ENCODE measurements around the gene CLSTN2.

The CLSTN2 gene

DNA sequence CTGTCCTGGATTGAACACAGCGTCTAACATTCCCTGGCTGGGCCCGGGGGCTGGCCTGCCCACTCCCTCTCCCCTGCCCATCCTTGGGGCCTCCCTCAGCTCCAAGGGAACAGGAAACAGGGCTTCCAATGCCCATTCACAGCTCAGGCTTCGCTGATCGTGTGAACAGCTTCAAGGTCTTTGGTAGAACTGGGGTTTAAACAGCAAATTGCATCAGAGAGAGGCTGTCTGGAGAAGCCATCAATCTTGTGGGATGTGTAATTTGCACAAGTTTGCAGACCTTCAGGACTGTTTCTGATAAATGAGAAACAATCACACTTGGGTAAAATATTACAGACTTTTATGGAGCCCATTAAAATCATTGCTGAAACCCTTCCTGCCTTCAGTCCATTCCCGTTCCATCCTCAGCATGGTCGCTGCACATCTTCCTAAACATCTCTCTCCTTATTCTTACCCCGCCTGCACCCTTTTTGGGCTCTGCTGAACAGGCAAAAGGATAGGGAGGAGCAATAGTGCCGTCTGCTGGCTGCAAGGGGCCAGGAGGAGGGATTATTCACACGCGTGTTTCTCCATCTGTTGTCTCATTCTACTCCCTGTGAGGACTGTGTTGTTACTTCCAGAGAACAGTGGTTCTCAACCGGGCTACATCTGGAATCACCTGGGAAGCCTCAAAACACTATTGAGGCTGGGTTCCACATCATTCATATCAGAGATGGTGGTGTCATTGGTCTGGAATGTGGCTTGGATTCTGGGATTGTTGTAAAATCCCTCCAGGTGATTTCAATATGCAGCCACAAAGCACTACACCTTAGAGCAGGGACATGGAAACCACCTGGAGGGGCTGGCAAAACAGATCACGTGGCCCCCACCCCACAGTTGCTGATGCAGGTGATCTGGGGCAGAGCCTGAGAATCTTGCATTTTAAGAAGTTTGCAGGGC, 116.3 kb downstream of the CLSTN2 start:
- no peak for DNase-seq (ENCODE audit: low read depth in 2 of 2)

DNA sequence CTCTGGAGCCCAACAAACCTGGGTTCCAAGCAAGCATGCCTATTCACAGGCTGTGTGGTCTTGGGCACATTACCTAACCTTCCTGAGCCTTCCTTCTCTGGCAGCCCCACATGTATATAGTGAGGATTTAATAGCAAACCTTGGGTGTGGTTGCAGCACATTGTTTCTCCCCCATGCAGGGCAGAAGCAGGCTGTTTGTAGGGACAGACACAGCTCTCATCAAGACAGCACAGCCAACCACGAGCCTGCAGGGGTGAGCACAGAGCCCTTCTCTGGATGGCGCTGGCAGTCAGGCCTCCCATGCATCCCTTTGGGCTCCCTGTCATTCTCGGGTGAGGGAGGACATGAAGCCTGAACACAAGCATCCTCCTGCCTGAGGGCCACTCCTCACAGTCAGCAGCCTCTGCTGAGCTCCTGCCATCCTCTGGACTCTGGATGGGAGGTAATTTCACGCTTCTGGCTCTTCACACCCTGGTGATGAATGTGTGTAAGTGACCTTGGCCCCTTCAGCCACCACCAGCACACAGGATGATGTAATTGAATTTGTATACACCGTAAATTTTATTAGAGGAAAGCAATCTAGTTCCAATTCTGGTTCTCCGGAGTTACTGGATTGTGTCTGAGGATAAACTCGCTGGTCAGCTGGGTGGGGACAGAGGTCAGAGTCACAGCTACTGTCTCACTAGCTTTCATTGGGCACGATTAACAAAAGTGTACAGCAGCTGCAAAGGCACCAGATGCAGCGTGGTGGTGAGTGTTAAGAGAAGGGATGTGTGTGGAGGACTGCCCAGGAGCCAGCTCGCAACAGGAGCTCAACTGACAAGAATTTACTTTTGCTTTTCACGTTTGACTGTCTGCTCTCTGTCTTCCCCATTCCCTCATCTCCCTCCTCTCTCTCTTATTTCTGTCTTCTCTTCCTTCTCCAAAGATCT, 118.1 kb downstream of the CLSTN2 start:
- DNase-seq (ENCODE audit: low read depth in 2 of 2): no peak

- DNase-seq (ENCODE audit: low read depth in 2 of 2): no peak
These were observed 118.8 kb downstream of the CLSTN2 start for GRCh38 chr3:140053794-140054193.

- no peak for DNase-seq (ENCODE audit: low read depth in 2 of 2)
These were observed 120.3 kb downstream of the CLSTN2 start for GRCh38 chr3:140055092-140055791.

DNA sequence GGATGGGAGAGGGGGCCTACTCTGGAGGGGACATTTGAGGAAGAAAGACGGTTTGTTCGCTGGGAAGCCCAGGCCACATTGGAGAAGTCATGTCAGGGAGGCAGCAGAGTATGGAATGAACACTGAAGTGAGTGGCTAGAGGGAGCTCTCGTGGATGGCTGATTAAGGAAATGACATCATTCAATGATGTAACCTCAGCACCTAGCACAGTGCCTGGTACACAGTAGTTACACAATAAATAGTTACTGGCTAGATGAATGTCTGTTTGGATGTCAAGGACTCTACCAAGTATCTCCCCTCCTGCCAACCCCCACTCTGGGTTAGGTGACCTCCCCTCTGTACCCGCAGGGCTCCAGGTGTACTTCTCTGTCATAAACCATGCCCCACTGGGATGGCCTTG, 121.1 kb downstream of the CLSTN2 start:
- DNase-seq (ENCODE audit: low read depth in 2 of 2): no peak

- DNase-seq (ENCODE audit: low read depth in 2 of 2): no peak
These were observed 126.2 kb downstream of the CLSTN2 start for GRCh38 chr3:140061211-140061610.

- no peak for DNase-seq (ENCODE audit: low read depth in 2 of 2)
These were observed 127.5 kb downstream of the CLSTN2 start for GRCh38 chr3:140062461-140062860.

GRCh38 chr3:140067487-140067886, 132.5 kb downstream of the CLSTN2 start:
- DNase-seq (ENCODE audit: low read depth in 2 of 2): no peak

- no peak for DNase-seq (ENCODE audit: low read depth in 2 of 2)
These were observed 133.6 kb downstream of the CLSTN2 start for GRCh38 chr3:140068494-140069017.

DNA sequence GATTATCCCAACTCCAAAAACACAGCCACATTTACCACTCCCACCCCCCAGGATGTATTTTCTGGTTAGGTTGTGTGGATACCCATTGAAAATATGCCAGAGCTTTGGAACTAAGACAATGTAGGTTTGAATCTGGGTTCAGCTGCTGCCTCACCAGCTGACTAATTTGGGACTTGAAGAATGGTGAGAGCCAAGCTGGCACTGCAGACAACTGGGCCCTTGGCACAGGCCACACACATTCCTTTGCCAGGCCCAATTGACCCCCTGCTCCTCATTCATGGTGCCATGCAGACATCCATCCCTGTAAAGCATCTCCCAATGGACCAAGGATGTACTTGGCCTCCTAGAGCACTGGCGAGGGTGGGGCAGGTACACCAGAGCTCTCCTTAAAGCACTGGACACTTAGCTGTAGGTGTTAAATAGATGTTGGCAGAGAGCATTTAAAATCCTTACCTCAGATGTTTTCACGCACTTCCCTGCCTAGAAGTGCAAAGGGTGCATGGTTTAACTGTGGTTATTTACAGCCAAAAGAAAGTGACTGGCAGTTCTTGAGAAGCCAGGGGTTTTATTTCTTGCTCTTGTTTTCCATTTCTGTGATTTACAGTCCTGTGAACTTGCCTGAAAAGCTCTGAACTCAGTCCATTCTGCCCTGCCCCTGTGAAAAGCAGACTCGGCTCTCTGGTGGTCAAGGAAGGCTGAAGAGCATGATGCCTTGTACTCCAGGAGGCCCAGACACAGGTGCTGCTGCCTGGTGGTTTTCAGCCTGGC, 138.5 kb downstream of the CLSTN2 start:
- no peak for DNase-seq (ENCODE audit: low read depth in 2 of 2)

- no peak for DNase-seq (ENCODE audit: low read depth in 2 of 2)
These were observed 141.6 kb downstream of the CLSTN2 start for GRCh38 chr3:140076552-140076951.

DNA sequence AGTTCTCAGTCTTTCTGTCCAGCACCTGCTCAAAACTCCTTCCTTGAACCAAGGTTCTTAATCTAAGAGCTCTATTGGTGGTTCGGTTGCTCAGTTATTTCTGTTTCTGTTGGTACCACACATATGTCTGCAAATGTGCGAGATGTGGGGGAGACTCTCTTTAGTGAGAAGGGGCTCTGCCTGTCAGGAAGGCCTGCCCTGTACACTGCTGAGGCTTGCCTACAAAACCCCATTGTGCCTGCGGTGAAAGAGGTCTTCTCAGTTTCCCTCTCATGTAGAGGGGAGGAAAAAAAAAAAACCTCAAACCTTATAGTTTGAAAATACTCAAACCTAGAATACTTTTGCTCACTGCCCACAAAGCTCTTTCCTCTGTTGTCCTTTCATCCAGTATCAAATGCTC, 142.4 kb downstream of the CLSTN2 start:
- no peak for DNase-seq (ENCODE audit: low read depth in 2 of 2)

DNA sequence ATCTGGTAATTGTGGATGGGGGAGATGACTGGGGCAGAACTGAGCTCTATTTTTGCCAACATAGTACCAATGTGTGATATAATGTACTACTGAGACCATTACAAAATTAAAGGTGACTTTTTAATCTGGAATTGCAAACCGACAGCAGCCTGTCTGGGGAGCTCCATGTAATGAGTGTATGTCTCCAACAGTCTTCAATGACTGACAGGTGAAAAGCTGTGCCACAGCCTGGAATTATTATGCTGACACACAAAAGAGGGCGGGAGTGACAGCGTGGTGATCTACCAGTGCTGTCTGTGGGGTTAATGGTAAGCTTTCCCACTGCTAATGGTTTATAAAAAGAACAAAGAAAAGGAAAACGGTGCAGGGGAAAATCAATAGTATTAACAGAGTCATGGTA, 143.4 kb downstream of the CLSTN2 start:
- DNase-seq (ENCODE audit: low read depth in 2 of 2): no peak

- no peak for DNase-seq (ENCODE audit: low read depth in 2 of 2)
These were observed 144.0 kb downstream of the CLSTN2 start for GRCh38 chr3:140078940-140079339.

- no peak for DNase-seq (ENCODE audit: low read depth in 2 of 2)
These were observed 146.9 kb downstream of the CLSTN2 start for GRCh38 chr3:140081887-140082286.

GRCh38 chr3:140085001-140085400, 150.0 kb downstream of the CLSTN2 start:
- no peak for DNase-seq (ENCODE audit: low read depth in 2 of 2)

DNA sequence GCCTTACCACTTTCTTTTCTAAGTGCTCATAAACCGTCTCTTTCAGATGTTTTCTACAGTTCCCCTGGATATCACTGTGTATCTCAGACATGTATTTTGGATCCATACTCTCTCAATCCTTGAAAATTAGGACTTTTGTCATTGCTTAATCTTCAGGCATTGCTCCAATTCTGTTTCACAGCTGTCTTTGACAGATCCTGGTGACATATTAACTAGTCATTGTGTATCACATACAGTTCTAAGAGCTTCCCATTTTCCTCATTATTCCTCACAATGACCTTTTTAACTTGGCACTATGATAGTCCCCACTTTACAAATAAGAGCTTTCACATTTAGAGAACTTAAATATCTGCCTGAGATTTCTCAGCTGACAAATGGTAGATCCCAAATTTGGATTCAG, 151.7 kb downstream of the CLSTN2 start:
- no peak for DNase-seq (ENCODE audit: low read depth in 2 of 2)

- DNase-seq (ENCODE audit: low read depth in 2 of 2): no peak
These were observed 153.1 kb downstream of the CLSTN2 start for GRCh38 chr3:140088058-140088457.

DNA sequence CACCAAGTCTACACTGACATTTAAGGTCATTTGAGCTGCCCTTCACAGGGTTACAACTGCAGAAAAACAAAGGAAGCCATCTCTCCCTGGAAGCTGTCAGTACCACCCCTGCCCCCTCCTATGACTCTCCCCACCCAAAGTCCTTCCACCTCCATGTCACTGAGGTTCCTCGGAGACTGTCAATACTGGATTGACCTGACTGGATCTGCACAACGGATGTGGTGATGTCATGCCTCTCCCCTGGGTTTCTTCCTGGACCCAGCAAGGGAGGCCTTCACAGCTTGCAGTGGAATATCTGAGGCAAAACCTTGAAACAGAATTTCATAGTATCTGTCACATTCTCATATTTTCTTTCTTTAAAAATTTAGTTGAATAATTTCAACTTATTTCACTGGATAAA, 153.5 kb downstream of the CLSTN2 start:
- no peak for DNase-seq (ENCODE audit: low read depth in 2 of 2)

GRCh38 chr3:140089403-140090072, 154.6 kb downstream of the CLSTN2 start:
- no peak for DNase-seq (ENCODE audit: low read depth in 2 of 2)

Measured in activated CD8-positive, alpha-beta memory T cell treated with anti-CD3 and anti-CD28 coated beads for 4 hours (primary cell).